ENCODE data around the gene KCNA2. TPM values are rescaled to one million over a fixed set of nuclear protein-coding genes. Genes with fewer than 3 reads are reported as not detected.
A peak's percentile ranks its signal among the peaks of the same experiment; 100 is the strongest.

Gene KCNA2
- total RNA-seq, 2 donors from 2014 or later, result 0.46 to 2.4 TPM

- DNase-seq (no peak), ATAC-seq (replicated peaks in 1 of 2) (no peak)
- Mint-ChIP-seq H3K36me3 (ENCODE audit: insufficient read depth in 2 of 2) (no peaks in the 10 kb centered on the region), H3K27ac (no peak overlapping the region), H3K9me3 (no peaks in the 10 kb centered on the region), H3K4me3 (no peak overlapping the region), H3K27me3 (ENCODE audit: low read depth) (peaks cover 31% of the 10 kb centered on the region), H3K4me1 (ENCODE audit: low read depth) (no peaks in the 10 kb centered on the region)
Measured at GRCh38 chr1:110570307-110570706, 35.9 kb downstream of the KCNA2 start.

- Mint-ChIP-seq H3K27me3 (ENCODE audit: low read depth) (peaks cover 37% of the 10 kb centered on the region), H3K27ac (no peak overlapping the region), H3K9me3 (no peaks in the 10 kb centered on the region), H3K36me3 (ENCODE audit: insufficient read depth in 2 of 2) (no peaks in the 10 kb centered on the region), H3K4me1 (ENCODE audit: low read depth) (no peaks in the 10 kb centered on the region), H3K4me3 (no peak overlapping the region)
- DNase-seq, result no peak
- no peak for ATAC-seq (replicated peaks in 1 of 2)
Measured at GRCh38 chr1:110566836-110567235, 39.3 kb downstream of the KCNA2 start.

- no peaks in the 10 kb centered on the region for H3K4me1 Mint-ChIP-seq (ENCODE audit: low read depth)
- H3K27me3 Mint-ChIP-seq (ENCODE audit: low read depth), result peaks cover 28% of the 10 kb centered on the region
- no peaks in the 10 kb centered on the region for H3K9me3 Mint-ChIP-seq
- H3K4me3 Mint-ChIP-seq, result no peak overlapping the region
- DNase-seq, result no peak
- no peak overlapping the region for H3K27ac Mint-ChIP-seq
- H3K36me3 Mint-ChIP-seq (ENCODE audit: insufficient read depth in 2 of 2), result no peaks in the 10 kb centered on the region
- no peak for ATAC-seq (replicated peaks in 1 of 2)
Measured at GRCh38 chr1:110565565-110565964, 40.6 kb downstream of the KCNA2 start.

GRCh38 chr1:110563089-110563488 is 43.1 kb downstream of the KCNA2 start:
- H3K4me3 Mint-ChIP-seq, result no peak overlapping the region
- DNase-seq (no peak), ATAC-seq (replicated peaks in 1 of 2) (no peak)
- H3K27me3 Mint-ChIP-seq (ENCODE audit: low read depth), result peaks cover 33% of the 10 kb centered on the region
- H3K9me3 Mint-ChIP-seq, result no peaks in the 10 kb centered on the region
- H3K4me1 Mint-ChIP-seq (ENCODE audit: low read depth), result peaks cover 9% of the 10 kb centered on the region
- H3K27ac Mint-ChIP-seq, result no peak overlapping the region
- no peaks in the 10 kb centered on the region for H3K36me3 Mint-ChIP-seq (ENCODE audit: insufficient read depth in 2 of 2)

GRCh38 chr1:110561596-110561995 is 44.6 kb downstream of the KCNA2 start:
- ATAC-seq (replicated peaks in 1 of 2), result no peak
- no peak overlapping the region for H3K27ac Mint-ChIP-seq
- DNase-seq, result no peak
- no peak overlapping the region for H3K4me3 Mint-ChIP-seq
- peaks cover 9% of the 10 kb centered on the region for H3K4me1 Mint-ChIP-seq (ENCODE audit: low read depth)
- H3K27me3 Mint-ChIP-seq (ENCODE audit: low read depth), result peaks cover 41% of the 10 kb centered on the region
- no peaks in the 10 kb centered on the region for H3K9me3 Mint-ChIP-seq
- no peaks in the 10 kb centered on the region for H3K36me3 Mint-ChIP-seq (ENCODE audit: insufficient read depth in 2 of 2)

GRCh38 chr1:110559157-110559556 is 47.0 kb downstream of the KCNA2 start:
- H3K27me3 Mint-ChIP-seq (ENCODE audit: low read depth), result peaks cover 40% of the 10 kb centered on the region
- H3K4me1 Mint-ChIP-seq (ENCODE audit: low read depth), result peaks cover 14% of the 10 kb centered on the region
- no peak overlapping the region for H3K27ac Mint-ChIP-seq
- peak; percentile 75 to 76 for ATAC-seq (replicated peaks in 1 of 2)
- H3K4me3 Mint-ChIP-seq, result no peak overlapping the region
- no peaks in the 10 kb centered on the region for H3K9me3 Mint-ChIP-seq
- DNase-seq, result peak; percentile 23 to 36
- no peaks in the 10 kb centered on the region for H3K36me3 Mint-ChIP-seq (ENCODE audit: insufficient read depth in 2 of 2)

- H3K9me3 Mint-ChIP-seq, result no peaks in the 10 kb centered on the region
- H3K27ac Mint-ChIP-seq, result no peak overlapping the region
- no peak for ATAC-seq (replicated peaks in 1 of 2)
- H3K27me3 Mint-ChIP-seq (ENCODE audit: low read depth), result peaks cover 48% of the 10 kb centered on the region
- no peak for DNase-seq
- H3K4me3 Mint-ChIP-seq, result no peak overlapping the region
- H3K4me1 Mint-ChIP-seq (ENCODE audit: low read depth), result peaks cover 14% of the 10 kb centered on the region
- no peaks in the 10 kb centered on the region for H3K36me3 Mint-ChIP-seq (ENCODE audit: insufficient read depth in 2 of 2)
Measured at GRCh38 chr1:110557481-110557880, 48.7 kb downstream of the KCNA2 start.

GRCh38 chr1:110556471-110556807 is 49.7 kb downstream of the KCNA2 start:
- ATAC-seq (replicated peaks in 1 of 2) (no peak), DNase-seq (no peak)
- Mint-ChIP-seq H3K36me3 (ENCODE audit: insufficient read depth in 2 of 2) (no peaks in the 10 kb centered on the region), H3K9me3 (no peaks in the 10 kb centered on the region), H3K4me3 (no peak overlapping the region), H3K27ac (no peak overlapping the region), H3K27me3 (ENCODE audit: low read depth) (peaks cover 48% of the 10 kb centered on the region), H3K4me1 (ENCODE audit: low read depth) (peaks cover 14% of the 10 kb centered on the region)

- peak overlapping the region; percentile 18 to 54 for H3K4me3 Mint-ChIP-seq
- no peaks in the 10 kb centered on the region for H3K36me3 Mint-ChIP-seq (ENCODE audit: insufficient read depth in 2 of 2)
- no peaks in the 10 kb centered on the region for H3K9me3 Mint-ChIP-seq
- peaks cover 14% of the 10 kb centered on the region for H3K4me1 Mint-ChIP-seq (ENCODE audit: low read depth)
- peaks cover 48% of the 10 kb centered on the region for H3K27me3 Mint-ChIP-seq (ENCODE audit: low read depth)
- no peak overlapping the region for H3K27ac Mint-ChIP-seq
- DNase-seq (no peak), ATAC-seq (replicated peaks in 1 of 2) (no peak)
Measured at GRCh38 chr1:110555807-110556470, 50.2 kb downstream of the KCNA2 start.

- ATAC-seq (replicated peaks in 1 of 2), result peak; percentile 84 to 85
- Mint-ChIP-seq H3K27ac (no peak overlapping the region), H3K9me3 (no peaks in the 10 kb centered on the region), H3K36me3 (ENCODE audit: insufficient read depth in 2 of 2) (no peaks in the 10 kb centered on the region), H3K27me3 (ENCODE audit: low read depth) (peaks cover 48% of the 10 kb centered on the region), H3K4me3 (peak overlapping the region; percentile 50 to 54), H3K4me1 (ENCODE audit: low read depth) (peaks cover 14% of the 10 kb centered on the region)
- peak; percentile 65 to 70 for DNase-seq
Measured at GRCh38 chr1:110554871-110555801, 51.0 kb downstream of the KCNA2 start.

GRCh38 chr1:110551278-110551809 is 54.8 kb downstream of the KCNA2 start:
- no peaks in the 10 kb centered on the region for H3K36me3 Mint-ChIP-seq (ENCODE audit: insufficient read depth in 2 of 2)
- no peak for DNase-seq
- no peak overlapping the region for H3K27ac Mint-ChIP-seq
- H3K4me3 Mint-ChIP-seq, result no peak overlapping the region
- no peak for ATAC-seq (replicated peaks in 1 of 2)
- no peaks in the 10 kb centered on the region for H3K9me3 Mint-ChIP-seq
- peaks cover 27% of the 10 kb centered on the region for H3K27me3 Mint-ChIP-seq (ENCODE audit: low read depth)
- H3K4me1 Mint-ChIP-seq (ENCODE audit: low read depth), result peaks cover 5% of the 10 kb centered on the region

GRCh38 chr1:110549831-110550230 is 56.3 kb downstream of the KCNA2 start:
- DNase-seq (no peak), ATAC-seq (replicated peaks in 1 of 2) (no peak)
- Mint-ChIP-seq H3K4me1 (ENCODE audit: low read depth) (peaks cover 1% of the 10 kb centered on the region), H3K27me3 (ENCODE audit: low read depth) (peaks cover 33% of the 10 kb centered on the region), H3K4me3 (no peak overlapping the region), H3K9me3 (no peaks in the 10 kb centered on the region), H3K27ac (no peak overlapping the region), H3K36me3 (ENCODE audit: insufficient read depth in 2 of 2) (no peaks in the 10 kb centered on the region)

- Mint-ChIP-seq H3K4me1 (ENCODE audit: low read depth) (no peaks in the 10 kb centered on the region), H3K4me3 (no peak overlapping the region), H3K36me3 (ENCODE audit: insufficient read depth in 2 of 2) (no peaks in the 10 kb centered on the region), H3K9me3 (no peaks in the 10 kb centered on the region), H3K27ac (no peak overlapping the region), H3K27me3 (ENCODE audit: low read depth) (peaks cover 26% of the 10 kb centered on the region)
- ATAC-seq (replicated peaks in 1 of 2) (no peak), DNase-seq (no peak)
Measured at GRCh38 chr1:110548381-110548780, 57.8 kb downstream of the KCNA2 start.
